HepG2 (cell line): ENCODE data around the gene MEF2D. TPM values are rescaled to one million over a fixed set of nuclear protein-coding genes. Genes with fewer than 3 reads are reported as not detected.

Experiments
- ATAC-seq: fragments of 200-7000 bp; cut with Tn5 transposase; 3 replicates; pipeline ENCODE4 v1.9.1; 2020; ENCODE audit warnings: mild to moderate bottlenecking, moderate library complexity
- BruUV-seq: library from RNA; stranded (reverse); fragments of 400-500 nt; replicated peaks from 2 replicates; lab custom pipeline; 2021; lab: Mats Ljungman, UMichigan
- CTCF ChIA-PET: fragments of 300-600 bp; formaldehyde crosslinking; extraction: SDS; loops from one replicate; lab custom pipeline; 2021; ENCODE audit warnings: low total read pairs, inconsistent platforms, low intra/inter-chr PET ratio; lab: Yijun Ruan, JAX
- POLR2A ChIA-PET: fragments of 350-600 bp; sonication (Branson Sonifier 250); formaldehyde crosslinking; loops from one replicate; lab custom pipeline; 2020; ENCODE audit warnings: antibody characterized with exemption, inconsistent platforms; lab: Yijun Ruan, JAX
- DNase-seq: peaks from one replicate; pipeline ENCODE4 v3.0.0-alpha.2; 2015; ENCODE audit warnings: low spot score
- FAIRE-seq: peaks from 3 replicates; lab custom pipeline; 2011; peaks lifted over from hg19 to GRCh38; lab: Jason Lieb, UNC
- H2AFZ ChIP-seq: one replicate; pipeline ENCODE4 v1.6.1; 2011; ENCODE audit warnings: low read length, inconsistent platforms
- H3K27ac ChIP-seq: fragments of 300-600 bp; 3 replicates; pipeline ENCODE4 v1.8.0; 2011; ENCODE audit warnings: mixed run types, mild to moderate bottlenecking, mixed read lengths, low read length, inconsistent platforms; ENCODE audit not compliant: insufficient read depth; ENCODE audit errors: extremely low read length
- H3K27me3 ChIP-seq, 2 experiments: fragments of 200-600 bp in 1 of 2; 2 replicates in 1 of 2; 3 replicates in 1 of 2; pipeline versions ENCODE4 v1.6.0 to v1.8.0; 2011; ENCODE audit warnings: low read length in 2 of 2, mild to moderate bottlenecking in 2 of 2, moderate library complexity in 2 of 2, inconsistent platforms in 1 of 2; ENCODE audit not compliant: insufficient read depth in 2 of 2, control insufficient read depth in 1 of 2
- H3K36me3 ChIP-seq, 2 experiments: fragments of 200-600 bp in 1 of 2; replicated peaks in 1 of 2; 2 replicates in 1 of 2; 3 replicates in 1 of 2; pipeline versions ENCODE4 v1.5.1 to v1.8.0; 2011; ENCODE audit warnings: low read length in 2 of 2, inconsistent platforms in 1 of 2; ENCODE audit not compliant: insufficient read depth in 2 of 2, control insufficient read depth in 1 of 2
- H3K4me1 ChIP-seq: 2 replicates; pipeline ENCODE4 v1.5.1; 2012; ENCODE audit warnings: low read length, inconsistent platforms; ENCODE audit not compliant: insufficient read depth
- H3K4me2 ChIP-seq: 2 replicates; pipeline ENCODE4 v1.6.0; 2011; ENCODE audit warnings: low read depth, low read length, inconsistent platforms
- H3K4me3 ChIP-seq, 3 experiments: fragments of 200-600 bp in 1 of 3; sonication (generic), shearing (Covaris generic) in 1 of 3; replicated peaks in 1 of 3; 2 replicates each; pipeline ENCODE4 v1.5.1; 2011 to 2016; ENCODE audit warnings: low read length in 3 of 3, inconsistent platforms in 2 of 3, low read depth in 2 of 3, mild to moderate bottlenecking in 2 of 3, control low read depth in 1 of 3, mixed read lengths in 1 of 3; ENCODE audit not compliant: insufficient read depth in 1 of 3
- H3K79me2 ChIP-seq: one replicate; pipeline ENCODE4 v1.6.1; 2011; ENCODE audit warnings: low read length, inconsistent platforms; ENCODE audit not compliant: insufficient read depth
- H3K9ac ChIP-seq: 2 replicates; pipeline ENCODE4 v1.6.0; 2011; ENCODE audit warnings: mild to moderate bottlenecking, low read depth, low read length, inconsistent platforms; ENCODE audit not compliant: insufficient read depth
- H3K9me3 ChIP-seq: 2 replicates; pipeline ENCODE4 v1.5.1; 2012; ENCODE audit warnings: mild to moderate bottlenecking, low read length
- H4K20me1 ChIP-seq: 2 replicates; pipeline ENCODE4 v1.6.0; 2011; ENCODE audit warnings: inconsistent platforms, mild to moderate bottlenecking, low read length, moderate library complexity; ENCODE audit not compliant: insufficient read depth
- BHLHE40 ChIP-seq: IDR thresholded peaks from 2 replicates; pipeline ENCODE4 v1.6.1; 2011; ENCODE audit warnings: low read length, improper control_type of control experiment
- HNF4A ChIP-seq: sonication (generic); formaldehyde crosslinking; IDR thresholded peaks from 2 replicates; pipeline ENCODE4 v1.4.0; 2020; ENCODE audit warnings: missing genetic modification reagents
- SOX13 ChIP-seq, 3 experiments: fragments of 450-650 bp in 1 of 3; sonication (generic) in 1 of 3; formaldehyde crosslinking in 1 of 3; IDR thresholded peaks in 2 of 3; conservative IDR thresholded peaks in 1 of 3; 2 replicates each; pipeline versions ENCODE4 v1.5.0 to v1.6.1; 2016 to 2020; ENCODE audit warnings: antibody characterized with exemption in 1 of 3, mild to moderate bottlenecking in 1 of 3, missing compliant biosample characterization in 1 of 3, missing genetic modification reagents in 1 of 3, moderate library complexity in 1 of 3
- SOX6 ChIP-seq, 2 experiments: fragments of 450-650 bp in 1 of 2; sonication (generic) in 1 of 2; formaldehyde crosslinking in 1 of 2; IDR thresholded peaks; 2 replicates each; pipeline versions ENCODE4 v1.4.0 to v1.6.1; 2017 to 2020; ENCODE audit warnings: antibody characterized with exemption in 1 of 2, mild to moderate bottlenecking in 1 of 2, missing genetic modification reagents in 1 of 2
- TCF7 ChIP-seq: sonication (generic); IDR thresholded peaks from 2 replicates; pipeline ENCODE4 v1.6.1; 2016; ENCODE audit warnings: antibody characterized with exemption, low read depth
- ZNF563 ChIP-seq: sonication (generic); formaldehyde crosslinking; IDR thresholded peaks from 2 replicates; pipeline ENCODE4 v1.8.0; 2022; ENCODE audit warnings: mild to moderate bottlenecking, moderate library complexity, missing genetic modification reagents
- ZNF652 ChIP-seq: IDR thresholded peaks from 2 replicates; pipeline ENCODE4 v1.6.1; 2016; ENCODE audit warnings: low read depth, borderline replicate concordance
- whole genome bisulfite sequencing: methylation state at CpG from one replicate; pipeline ENCODE4 v1.1.6; 2017; ENCODE audit warnings: low lambda C conversion rate; 5-methylcytosine and 5-hydroxymethylcytosine counted together
- in situ Hi-C: cut with HindIII; loops from 2 replicates; pipeline ENCODE4 v1.10.0; 2017; ENCODE audit warnings: low pct_unique_long_range_greater_than_20kb; ENCODE audit not compliant: extremely low pct_ligation_motif_present
- intact Hi-C: fragments of 100-400 bp; cut with micrococcal nuclease; formaldehyde crosslinking; loops from one replicate; pipeline ENCODE4 v1.10.0; 2022; ENCODE audit not compliant: unreplicated experiment
- polyA plus RNA-seq, 8 experiments: library from polyadenylated mRNA; depleted of rRNA in 3 of 8; stranded (reverse) in 7 of 8; unstranded in 1 of 8; fragments of >200 nt; fragmentation: Illumina TruSeq in 4 of 8; extraction: Trizol in 4 of 8; gene quantifications; 2 replicates each; pipeline versions ENCODE4 v1.2.1 to v1.2.3, GENCODE V29; 2011 to 2016; ENCODE audit warnings: low read depth in 4 of 8, missing spikeins in 1 of 8, mixed read lengths in 1 of 8; ENCODE audit not compliant: insufficient read depth in 1 of 8
- total RNA-seq, 5 experiments: library from RNA; depleted of rRNA; stranded (reverse); fragments of >200 nt; fragmentation: Illumina TruSeq; extraction: Trizol; gene quantifications; 2 replicates each; pipeline ENCODE4 v1.2.3, GENCODE V29; 2016; ENCODE audit warnings: low read depth in 1 of 5
- TF ChIP-seq, protein P1 (sequence below): sonication (generic); formaldehyde crosslinking; IDR thresholded peaks from 2 replicates; pipeline ENCODE4 v1.5.0; 2020; ENCODE audit warnings: missing genetic modification reagents
- TF ChIP-seq, protein P2 (sequence below): IDR thresholded peaks from 2 replicates; pipeline ENCODE4 v1.6.1; 2012; ENCODE audit warnings: inconsistent platforms
- TF ChIP-seq, protein P3 (sequence below): IDR thresholded peaks from 2 replicates; pipeline ENCODE4 v1.6.1; 2016; ENCODE audit warnings: control low read depth

Gene MEF2D
- total and polyA plus RNA-seq, 2 of the 13 experiments (the other 11 are each of a cell fraction or from before 2014, with no cell fraction given), result 1.6 to 3.9 TPM

DNA sequence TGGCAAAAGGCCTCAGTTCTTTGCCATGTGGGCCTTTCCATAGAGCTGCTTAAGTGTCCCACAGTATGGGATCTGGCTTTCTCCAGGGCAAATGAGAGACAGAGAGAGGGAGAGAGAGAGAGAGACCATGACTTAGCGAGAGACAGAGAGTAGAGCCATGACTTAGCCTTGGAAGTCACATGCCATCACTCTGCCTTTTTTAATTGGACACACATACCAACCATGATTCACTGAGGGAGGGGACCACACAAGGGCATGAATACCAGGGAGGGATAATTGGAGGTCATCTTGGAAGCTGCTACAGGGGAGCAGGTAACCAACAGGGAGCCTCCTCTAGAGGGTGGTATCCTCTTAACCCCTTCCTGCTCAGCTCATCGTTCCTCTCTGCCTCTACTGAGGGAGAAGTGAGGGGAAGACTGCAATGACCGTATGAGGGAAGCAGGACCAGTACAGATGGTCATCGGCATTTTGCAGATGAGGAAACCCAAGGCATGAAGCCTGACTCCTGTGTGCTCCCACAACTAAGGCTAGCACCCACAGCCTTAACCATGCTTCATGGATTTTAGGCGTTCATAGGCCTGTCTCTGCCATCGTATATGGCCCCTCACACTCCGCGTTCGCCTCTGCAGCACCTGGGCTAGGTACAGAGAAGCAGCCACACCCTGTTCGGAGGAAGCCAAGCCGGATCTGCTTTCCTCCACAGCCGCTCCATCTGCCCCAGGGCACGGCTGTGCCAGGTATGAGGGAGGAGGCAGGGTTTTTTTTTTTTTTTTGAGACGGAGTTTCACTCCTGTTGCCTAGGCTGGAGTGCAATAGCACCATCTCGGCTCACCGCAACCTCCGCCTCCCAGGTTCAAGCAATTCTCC, 38.6 kb downstream of the MEF2D start:
- CTCF ChIA-PET, result no interaction called here

DNA sequence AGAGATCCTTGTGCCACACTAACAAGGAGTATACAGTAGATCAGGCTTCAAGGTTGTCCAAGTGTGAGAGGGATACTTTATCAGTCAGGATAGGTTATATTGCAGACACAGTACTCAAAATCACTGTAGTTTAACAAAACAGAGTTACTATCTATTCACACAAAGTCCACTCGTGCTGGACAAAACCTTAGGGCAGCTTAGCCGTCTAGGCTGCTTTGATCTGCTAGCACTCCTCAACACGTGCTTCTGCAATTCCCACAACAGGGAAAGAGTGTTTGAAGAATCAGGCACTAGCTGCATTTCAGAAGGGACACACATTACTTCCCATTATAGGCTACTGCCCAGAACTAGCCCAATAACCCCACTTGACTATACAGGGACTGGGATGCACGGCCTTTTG, 39.5 kb downstream of the MEF2D start:
- Histone ChIP-seq H2AFZ (no peak overlapping the region), H3K27ac (no peak overlapping the region), H3K36me3 (no peaks in the 10 kb centered on the region; a peak in 1 of 5 replicates), H4K20me1 (no peaks in the 10 kb centered on the region), H3K9me3 (no peaks in the 10 kb centered on the region), H3K4me3 (no peak overlapping the region), H3K9ac (no peak overlapping the region), H3K27me3 (no peaks in the 10 kb centered on the region), H3K79me2 (no peaks in the 10 kb centered on the region), H3K4me1 (peaks cover 45% of the 10 kb centered on the region), H3K4me2 (no peak overlapping the region)
- ChIA-PET POLR2A (interaction anchor here (0.6 to 5.4 kb wide), 2 partner anchors 10 to 41 kb away, joined by 3 to 93 read pairs; partner anchors contain the start of gene MEF2D), CTCF (no interaction called here)
- no TSS peak for BruUV-seq
- DNase-seq (peak; percentile 29), ATAC-seq (no peak), FAIRE-seq (no peak)
- in situ Hi-C loops (no loop called here), intact Hi-C loops (no loop called here)
- TF ChIP-seq, protein P1, sequence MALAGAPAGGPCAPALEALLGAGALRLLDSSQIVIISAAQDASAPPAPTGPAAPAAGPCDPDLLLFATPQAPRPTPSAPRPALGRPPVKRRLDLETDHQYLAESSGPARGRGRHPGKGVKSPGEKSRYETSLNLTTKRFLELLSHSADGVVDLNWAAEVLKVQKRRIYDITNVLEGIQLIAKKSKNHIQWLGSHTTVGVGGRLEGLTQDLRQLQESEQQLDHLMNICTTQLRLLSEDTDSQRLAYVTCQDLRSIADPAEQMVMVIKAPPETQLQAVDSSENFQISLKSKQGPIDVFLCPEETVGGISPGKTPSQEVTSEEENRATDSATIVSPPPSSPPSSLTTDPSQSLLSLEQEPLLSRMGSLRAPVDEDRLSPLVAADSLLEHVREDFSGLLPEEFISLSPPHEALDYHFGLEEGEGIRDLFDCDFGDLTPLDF (CRISPR knock-in tag), result no peak
- no peak for TF ChIP-seq SOX13 (IDR thresholded peaks at IDR 0.05)
- TF ChIP-seq SOX13 (CRISPR knock-in tag; conservative IDR thresholded peaks at IDR 0.05 in 1 of 2, IDR thresholded peaks at IDR 0.05 in 1 of 2), result peak in 1 of 2 experiments; percentile 36; a peak in 1 of 4 replicates
- TF ChIP-seq BHLHE40, result peak; percentile 83
- TF ChIP-seq HNF4A (CRISPR knock-in tag), result peak; percentile 36
- no peak for TF ChIP-seq ZNF563 (CRISPR knock-in tag)
- peak; percentile 29; the same call in 1 of the 2 replicates for TF ChIP-seq TCF7
- TF ChIP-seq, protein P2, sequence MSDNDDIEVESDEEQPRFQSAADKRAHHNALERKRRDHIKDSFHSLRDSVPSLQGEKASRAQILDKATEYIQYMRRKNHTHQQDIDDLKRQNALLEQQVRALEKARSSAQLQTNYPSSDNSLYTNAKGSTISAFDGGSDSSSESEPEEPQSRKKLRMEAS, result peak; percentile 53
- TF ChIP-seq SOX6 (IDR thresholded peaks at IDR 0.05), result no peak
- TF ChIP-seq SOX6 (CRISPR knock-in tag; IDR thresholded peaks at IDR 0.05), result 0 out of 2 replicates have a peak, but pooled peaks have one; percentile 13
- WGBS, result 3% methylated on average over 4 of the region's 4 CpGs

More for the DNA sequence above, 38.6 kb downstream of the MEF2D start:
- Histone ChIP-seq H4K20me1 (no peaks in the 10 kb centered on the region), H3K27ac (no peak overlapping the region), H3K9ac (no peak overlapping the region), H3K9me3 (no peaks in the 10 kb centered on the region), H3K79me2 (no peaks in the 10 kb centered on the region), H3K4me1 (peaks cover 38% of the 10 kb centered on the region), H3K4me2 (no peak overlapping the region), H3K36me3 (no peaks in the 10 kb centered on the region; a peak in 1 of 5 replicates), H3K27me3 (no peaks in the 10 kb centered on the region), H2AFZ (no peak overlapping the region), H3K4me3 (no peak overlapping the region)
- WGBS, result 91% methylated on average over 14 of the region's 17 CpGs
- POLR2A ChIA-PET, result interaction anchor here (5.4 kb wide), 1 partner anchor 40 kb away, joined by 93 read pairs; the partner anchor contains the start of gene MEF2D
- FAIRE-seq (no peak), DNase-seq (no peak), ATAC-seq (no peak)
- in situ Hi-C loops, result no loop called here
- BruUV-seq, result no TSS peak
- intact Hi-C loops, result no loop called here
- peak; percentile 80 for TF ChIP-seq ZNF652 (CRISPR knock-in tag)
- TF ChIP-seq, protein P3, sequence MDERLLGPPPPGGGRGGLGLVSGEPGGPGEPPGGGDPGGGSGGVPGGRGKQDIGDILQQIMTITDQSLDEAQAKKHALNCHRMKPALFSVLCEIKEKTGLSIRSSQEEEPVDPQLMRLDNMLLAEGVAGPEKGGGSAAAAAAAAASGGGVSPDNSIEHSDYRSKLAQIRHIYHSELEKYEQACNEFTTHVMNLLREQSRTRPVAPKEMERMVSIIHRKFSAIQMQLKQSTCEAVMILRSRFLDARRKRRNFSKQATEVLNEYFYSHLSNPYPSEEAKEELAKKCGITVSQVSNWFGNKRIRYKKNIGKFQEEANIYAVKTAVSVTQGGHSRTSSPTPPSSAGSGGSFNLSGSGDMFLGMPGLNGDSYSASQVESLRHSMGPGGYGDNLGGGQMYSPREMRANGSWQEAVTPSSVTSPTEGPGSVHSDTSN (CRISPR knock-in tag), result no peak
